IPS-15b (cell line): ENCODE data around the gene PRRC2B.

Source experiments
- H3K27me3 ChIP-seq: one replicate; pipeline ENCODE4 v1.6.1; 2013; ENCODE audit warnings: low read length; ENCODE audit not compliant: control insufficient read depth, insufficient read depth
- H3K36me3 ChIP-seq: one replicate; pipeline ENCODE4 v1.6.1; 2013; ENCODE audit warnings: low read length; ENCODE audit not compliant: control insufficient read depth, insufficient read depth
- H3K4me1 ChIP-seq: one replicate; pipeline ENCODE4 v1.6.1; 2013; ENCODE audit warnings: mild to moderate bottlenecking, low read length; ENCODE audit not compliant: control insufficient read depth, insufficient read depth
- H3K4me3 ChIP-seq: one replicate; pipeline ENCODE4 v1.5.1; 2013; ENCODE audit warnings: low read depth, low read length
- H3K9ac ChIP-seq: one replicate; pipeline ENCODE4 v1.6.1; 2013; ENCODE audit warnings: low read depth, mild to moderate bottlenecking, low read length
- H3K9me3 ChIP-seq: one replicate; pipeline ENCODE4 v1.6.1; 2013; ENCODE audit warnings: mild to moderate bottlenecking, low read length; ENCODE audit not compliant: control insufficient read depth, insufficient read depth

The PRRC2B gene

GRCh38 chr9:131518553-131518952, 124.7 kb downstream of the PRRC2B start:
- Histone ChIP-seq H3K9me3 (no peaks in the 10 kb centered on the region), H3K4me1 (no peaks in the 10 kb centered on the region), H3K36me3 (peaks cover 75% of the 10 kb centered on the region), H3K4me3 (no peak overlapping the region), H3K27me3 (no peaks in the 10 kb centered on the region), H3K9ac (no peak overlapping the region)

GRCh38 chr9:131520503-131520902, 126.6 kb downstream of the PRRC2B start:
- H3K9ac ChIP-seq = no peak overlapping the region
- no peaks in the 10 kb centered on the region for H3K9me3 ChIP-seq
- H3K36me3 ChIP-seq = peaks cover 75% of the 10 kb centered on the region
- H3K4me1 ChIP-seq = no peaks in the 10 kb centered on the region
- no peaks in the 10 kb centered on the region for H3K27me3 ChIP-seq
- H3K4me3 ChIP-seq = no peak overlapping the region

GRCh38 chr9:131521203-131521602, 127.3 kb downstream of the PRRC2B start:
- H3K9me3 ChIP-seq = no peaks in the 10 kb centered on the region
- H3K4me1 ChIP-seq = no peaks in the 10 kb centered on the region
- H3K4me3 ChIP-seq = no peak overlapping the region
- H3K9ac ChIP-seq = no peak overlapping the region
- no peaks in the 10 kb centered on the region for H3K27me3 ChIP-seq
- H3K36me3 ChIP-seq = peaks cover 72% of the 10 kb centered on the region

DNA sequence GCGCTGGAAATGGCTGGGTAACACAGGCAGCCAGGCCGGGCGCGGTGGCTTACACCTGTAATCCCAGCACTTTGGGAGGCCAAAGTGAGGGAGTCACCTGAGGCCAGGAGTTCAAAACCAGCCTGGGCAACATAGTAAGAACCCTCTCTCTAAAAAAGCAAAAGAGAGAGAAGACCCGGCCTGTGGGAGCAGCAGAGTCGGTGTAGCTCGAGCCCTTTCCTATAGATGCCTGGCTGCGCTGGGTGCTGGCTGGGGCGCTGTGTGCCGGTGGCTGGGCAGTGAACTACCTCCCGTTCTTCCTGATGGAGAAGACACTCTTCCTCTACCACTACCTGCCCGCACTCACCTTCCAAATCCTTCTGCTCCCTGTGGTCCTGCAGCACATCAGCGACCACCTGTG, 127.9 kb downstream of the PRRC2B start:
- H3K9me3 ChIP-seq = no peaks in the 10 kb centered on the region
- no peak overlapping the region for H3K9ac ChIP-seq
- no peak overlapping the region for H3K4me3 ChIP-seq
- no peaks in the 10 kb centered on the region for H3K4me1 ChIP-seq
- no peaks in the 10 kb centered on the region for H3K27me3 ChIP-seq
- peaks cover 73% of the 10 kb centered on the region for H3K36me3 ChIP-seq

GRCh38 chr9:131522257-131523085, 128.6 kb downstream of the PRRC2B start:
- Histone ChIP-seq H3K9me3 (no peaks in the 10 kb centered on the region), H3K4me1 (no peaks in the 10 kb centered on the region), H3K36me3 (peaks cover 71% of the 10 kb centered on the region), H3K9ac (no peak overlapping the region), H3K27me3 (no peaks in the 10 kb centered on the region), H3K4me3 (no peak overlapping the region)

- Histone ChIP-seq H3K4me3 (no peak overlapping the region), H3K27me3 (no peaks in the 10 kb centered on the region), H3K9ac (no peak overlapping the region), H3K4me1 (no peaks in the 10 kb centered on the region), H3K36me3 (peaks cover 70% of the 10 kb centered on the region), H3K9me3 (no peaks in the 10 kb centered on the region)
These were observed 129.2 kb downstream of the PRRC2B start for GRCh38 chr9:131523086-131523388.

DNA sequence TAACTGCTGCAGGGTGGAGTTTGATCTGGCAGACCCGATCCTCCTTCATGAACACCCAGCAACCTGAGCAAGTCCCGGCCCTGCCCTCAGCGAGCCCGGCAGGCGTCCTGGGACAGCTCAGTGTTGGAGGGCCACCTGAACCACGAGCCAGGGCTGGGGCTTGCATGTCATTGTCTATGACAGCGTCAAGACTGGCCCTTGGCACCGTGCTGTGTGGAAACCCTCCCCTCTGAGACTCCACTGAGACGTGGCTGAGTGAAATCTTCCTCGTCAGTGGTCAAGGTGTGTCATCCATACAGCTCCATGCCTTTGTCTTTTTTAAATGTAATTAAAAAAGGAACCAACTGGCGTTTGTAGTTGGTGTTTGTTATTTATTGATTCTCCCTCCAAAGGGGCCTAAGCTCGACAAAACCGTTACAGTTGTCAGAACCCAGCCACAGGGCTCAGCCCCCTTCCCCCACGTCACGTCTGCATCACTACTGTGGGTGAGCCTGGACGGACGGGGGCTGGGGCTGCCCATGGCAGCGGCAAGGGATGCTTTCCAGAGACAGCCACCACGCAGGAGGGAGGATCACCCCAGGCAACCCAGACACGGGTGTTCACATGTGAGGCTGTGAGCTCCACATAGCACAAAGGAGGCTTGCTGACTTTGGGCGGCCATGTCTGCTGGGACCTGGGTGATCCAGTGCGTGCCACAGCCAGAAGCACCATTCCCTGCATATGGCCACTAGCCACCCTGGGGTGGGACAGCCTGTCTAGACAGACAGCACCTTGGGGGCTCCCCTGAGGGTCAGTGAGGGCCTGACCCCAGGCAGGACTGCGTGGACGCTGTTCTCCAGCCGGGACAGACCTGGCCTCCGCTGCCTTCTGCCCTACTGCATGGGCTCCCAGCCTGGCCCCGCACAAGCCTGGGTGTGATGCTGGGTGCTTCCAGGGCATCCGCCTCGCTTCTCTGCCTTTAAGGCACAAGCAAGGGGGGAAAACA, 129.9 kb downstream of the PRRC2B start:
- Histone ChIP-seq H3K4me1 (no peaks in the 10 kb centered on the region), H3K4me3 (no peak overlapping the region), H3K27me3 (no peaks in the 10 kb centered on the region), H3K9ac (no peak overlapping the region), H3K9me3 (no peaks in the 10 kb centered on the region), H3K36me3 (peaks cover 71% of the 10 kb centered on the region)

- Histone ChIP-seq H3K9me3 (no peaks in the 10 kb centered on the region), H3K36me3 (peaks cover 72% of the 10 kb centered on the region), H3K9ac (no peak overlapping the region), H3K4me3 (no peak overlapping the region), H3K27me3 (no peaks in the 10 kb centered on the region), H3K4me1 (no peaks in the 10 kb centered on the region)
These were observed 130.9 kb downstream of the PRRC2B start for GRCh38 chr9:131524665-131525315.

- Histone ChIP-seq H3K9me3 (no peaks in the 10 kb centered on the region), H3K36me3 (peaks cover 62% of the 10 kb centered on the region), H3K4me3 (no peak overlapping the region), H3K27me3 (no peaks in the 10 kb centered on the region), H3K4me1 (peaks cover 2% of the 10 kb centered on the region), H3K9ac (no peak overlapping the region)
These were observed 132.0 kb downstream of the PRRC2B start for GRCh38 chr9:131525643-131526565.

DNA sequence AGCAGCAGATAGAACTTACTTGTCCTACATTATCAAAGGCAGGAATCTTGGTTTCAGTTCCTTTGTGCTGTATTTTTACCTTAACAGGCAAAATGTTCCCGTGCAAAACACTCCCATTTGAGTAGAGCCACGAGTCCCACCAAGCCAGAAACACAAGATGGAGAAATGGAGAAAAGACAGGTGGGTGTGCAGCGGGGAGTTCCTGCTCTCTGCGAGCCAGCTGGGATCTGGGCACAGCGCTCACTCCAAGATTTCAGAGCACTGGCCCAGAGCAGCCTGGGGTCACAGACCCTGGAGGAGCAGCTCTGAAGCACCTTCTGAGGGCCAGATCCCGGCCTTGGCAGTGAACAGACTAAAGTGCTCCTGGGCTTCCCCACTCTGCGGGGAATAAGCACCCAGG, 134.3 kb downstream of the PRRC2B start:
- no peaks in the 10 kb centered on the region for H3K27me3 ChIP-seq
- H3K36me3 ChIP-seq = peaks cover 47% of the 10 kb centered on the region
- H3K4me3 ChIP-seq = no peak overlapping the region
- H3K9me3 ChIP-seq = no peaks in the 10 kb centered on the region
- H3K9ac ChIP-seq = no peak overlapping the region
- H3K4me1 ChIP-seq = peaks cover 2% of the 10 kb centered on the region
